OCI-LY3 (cell line): ENCODE data around the gene ZNF248.
"Not testable (repeated sequence)": the region's sequence is repeated elsewhere in the genome, so short reads cannot be mapped to it uniquely, and the experiment has no call there.

Experiments used
- H2AFZ ChIP-seq: fragments of 200-600, 300-600 bp; shearing (Covaris generic); 2 replicates; pipeline ENCODE4 v1.6.0; 2014; ENCODE audit warnings: antibody characterized with exemption, low read depth, low read length
- H3K27ac ChIP-seq: fragments of 200-600, 300-600 bp; sonication (generic); 2 replicates; pipeline ENCODE4 v1.5.1; 2014; ENCODE audit warnings: mild to moderate bottlenecking, low read length, moderate library complexity, mixed read lengths
- H3K27me3 ChIP-seq: fragments of 200-600, 300-600 bp; sonication (generic); 2 replicates; pipeline ENCODE4 v1.6.1; 2014; ENCODE audit warnings: low read depth, low read length, mixed read lengths
- H3K36me3 ChIP-seq: fragments of 200-600, 300-600 bp; sonication (generic); replicated peaks from 2 replicates; pipeline ENCODE3; 2014; ENCODE audit warnings: low read depth, low read length, mixed read lengths
- H3K4me1 ChIP-seq: fragments of 300-600, 200-600 bp; sonication (generic); 2 replicates; pipeline ENCODE4 v1.6.1; 2014; ENCODE audit warnings: low read length, mixed read lengths
- H3K4me2 ChIP-seq: fragments of 200-600, 300-600 bp; sonication (generic); 2 replicates; pipeline ENCODE4 v1.6.1; 2014; ENCODE audit warnings: low read length, mixed read lengths
- H3K4me3 ChIP-seq: fragments of 300-600, 200-600 bp; sonication (generic); 2 replicates; pipeline ENCODE4 v1.5.1; 2014; ENCODE audit warnings: antibody characterized with exemption, mild to moderate bottlenecking, low read length, moderate library complexity
- H3K79me2 ChIP-seq: fragments of 300-600, 200-600 bp; shearing (Covaris generic); 2 replicates; pipeline ENCODE4 v1.6.1; 2014; ENCODE audit warnings: mild to moderate bottlenecking, low read length, mixed read lengths
- H3K9ac ChIP-seq: fragments of 300-600, 200-600 bp; shearing (Covaris generic); 2 replicates; pipeline ENCODE4 v1.6.0; 2014; ENCODE audit warnings: mild to moderate bottlenecking, low read length, moderate library complexity
- H3K9me3 ChIP-seq: fragments of 200-600, 300-600 bp; shearing (Covaris generic); 2 replicates; pipeline ENCODE4 v1.6.1; 2014; ENCODE audit warnings: low read length, mixed read lengths; ENCODE audit not compliant: insufficient read depth
- H4K20me1 ChIP-seq: fragments of 200-600, 300-600 bp; sonication (generic); 2 replicates; pipeline ENCODE4 v1.6.1; 2016; ENCODE audit warnings: low read length, mixed read lengths; ENCODE audit not compliant: insufficient read depth
- CTCF ChIP-seq: fragments of 200-600, 300-600 bp; sonication (generic); IDR thresholded peaks from 2 replicates; pipeline ENCODE4 v1.5.1; 2014; ENCODE audit warnings: antibody characterized with exemption, low read length, low read depth
- EZH2phosphoT487 ChIP-seq: fragments of 200-600 bp; shearing (Covaris generic); IDR thresholded peaks from 2 replicates; pipeline ENCODE4 v1.6.1; 2018; ENCODE audit warnings: antibody characterized with exemption, mixed run types, low read depth

Gene ZNF248

GRCh38 chr10:37860494-37861190 is 3.2 kb upstream of the ZNF248 start:
- TF ChIP-seq EZH2phosphoT487 (no peak), CTCF (no peak)
- Histone ChIP-seq H3K4me1 (peaks cover 36% of the 10 kb centered on the region), H3K36me3 (peaks cover 19% of the 10 kb centered on the region), H3K4me2 (no peak overlapping the region), H3K4me3 (no peak overlapping the region), H3K9ac (no peak overlapping the region), H4K20me1 (no peaks in the 10 kb centered on the region), H3K9me3 (peaks cover 6% of the 10 kb centered on the region), H3K27me3 (no peaks in the 10 kb centered on the region), H3K27ac (peak overlapping the region; percentile 85), H2AFZ (no peak overlapping the region), H3K79me2 (peaks cover 17% of the 10 kb centered on the region)

- not testable (repeated sequence) for H3K4me3 ChIP-seq, H3K27ac ChIP-seq, H3K27me3 ChIP-seq, H4K20me1 ChIP-seq, H3K9ac ChIP-seq, H2AFZ ChIP-seq, H3K4me2 ChIP-seq, H3K9me3 ChIP-seq
- Histone ChIP-seq H3K79me2 (peaks cover 20% of the 10 kb centered on the region), H3K4me1 (peaks cover 36% of the 10 kb centered on the region), H3K36me3 (peaks cover 17% of the 10 kb centered on the region)
These were observed 1.9 kb upstream of the ZNF248 start for GRCh38 chr10:37859270-37859669.

- no peaks in the 10 kb centered on the region for H4K20me1 ChIP-seq
- peaks cover 36% of the 10 kb centered on the region for H3K4me1 ChIP-seq
- peaks cover 20% of the 10 kb centered on the region for H3K36me3 ChIP-seq
- H3K9me3 ChIP-seq = peaks cover 6% of the 10 kb centered on the region
- H2AFZ ChIP-seq = peak overlapping the region; percentile 84; the same call in 1 of the 2 replicates
- H3K79me2 ChIP-seq = peaks cover 20% of the 10 kb centered on the region
- H3K27me3 ChIP-seq = no peaks in the 10 kb centered on the region
- TF ChIP-seq EZH2phosphoT487 (no peak), CTCF (no peak)
- peak overlapping the region; percentile 83 for H3K4me2 ChIP-seq
- H3K9ac ChIP-seq = peak overlapping the region; percentile 97
- peak overlapping the region; percentile 98 for H3K4me3 ChIP-seq
- H3K27ac ChIP-seq = peak overlapping the region; percentile 45
These were observed 526 bp downstream of the ZNF248 start for GRCh38 chr10:37856881-37857286.

- Histone ChIP-seq H3K4me1 (peaks cover 26% of the 10 kb centered on the region), H3K27me3 (no peaks in the 10 kb centered on the region), H3K27ac (no peak overlapping the region), H4K20me1 (no peaks in the 10 kb centered on the region), H3K79me2 (peaks cover 20% of the 10 kb centered on the region), H3K4me3 (peak overlapping the region; percentile 98; the same call in 1 of the 2 replicates), H3K4me2 (peak overlapping the region; percentile 83), H3K9ac (no peak overlapping the region), H2AFZ (no peak overlapping the region), H3K36me3 (peaks cover 20% of the 10 kb centered on the region), H3K9me3 (peaks cover 6% of the 10 kb centered on the region)
- TF ChIP-seq CTCF (no peak), EZH2phosphoT487 (no peak)
These were observed 1.8 kb downstream of the ZNF248 start for GRCh38 chr10:37855636-37856035.
